Right lobe of liver (tissue), 4 donors: ENCODE data around the gene THOC3.

Experiments used
- POLR2A ChIP-seq: fragments of 450-650 bp; IDR thresholded peaks from one replicate; pipeline ENCODE4 v1.6.1; 2017; ENCODE audit warnings: antibody characterized with exemption, mild to moderate bottlenecking
- TF ChIP-seq, protein P1 (sequence below), 4 donors: fragments of 200-600 bp in 3 of 4; fragments of 450-650 bp in 1 of 4; IDR thresholded peaks; one replicate each; pipeline versions ENCODE4 v1.5.1 to v1.8.0; 2016 to 2022; ENCODE audit warnings: antibody characterized with exemption in 4 of 4, mild to moderate bottlenecking in 2 of 4
- donor health status: DM: no; HTN: no; CAD: no.
- donor health status: DM: no; HTN: no; CAD: no.
- donor health status: DM: no; HTN: yes; CAD: no.

DNA sequence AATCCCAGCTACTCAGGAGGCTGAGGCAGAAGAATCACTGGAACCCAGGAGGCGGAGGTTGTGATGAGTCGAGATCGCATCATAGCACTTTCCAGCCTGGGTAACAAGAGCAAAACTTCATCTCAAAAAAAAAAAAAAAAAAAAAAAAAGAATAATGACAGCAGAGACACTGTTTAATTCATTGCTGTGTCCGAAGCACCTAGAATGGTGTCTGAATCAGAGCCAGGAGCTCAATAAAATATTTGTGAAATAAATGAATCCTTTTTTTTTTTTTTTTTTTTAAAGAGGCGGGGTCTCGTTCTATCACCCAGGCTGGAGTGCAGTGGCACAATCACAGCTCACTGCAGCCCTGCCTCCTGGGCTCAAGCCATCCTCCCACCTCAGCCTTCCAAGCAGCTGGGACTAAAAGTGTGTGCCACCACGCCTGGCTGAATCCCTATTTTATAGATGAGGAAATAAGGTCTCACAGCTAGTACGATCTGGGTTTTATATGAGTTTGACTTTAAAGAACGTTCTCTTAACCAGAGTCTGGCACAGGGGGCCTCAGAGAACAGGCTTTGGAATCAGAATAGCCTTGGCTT lies 47.8 kb downstream of the THOC3 start:
- TF ChIP-seq, protein P1, sequence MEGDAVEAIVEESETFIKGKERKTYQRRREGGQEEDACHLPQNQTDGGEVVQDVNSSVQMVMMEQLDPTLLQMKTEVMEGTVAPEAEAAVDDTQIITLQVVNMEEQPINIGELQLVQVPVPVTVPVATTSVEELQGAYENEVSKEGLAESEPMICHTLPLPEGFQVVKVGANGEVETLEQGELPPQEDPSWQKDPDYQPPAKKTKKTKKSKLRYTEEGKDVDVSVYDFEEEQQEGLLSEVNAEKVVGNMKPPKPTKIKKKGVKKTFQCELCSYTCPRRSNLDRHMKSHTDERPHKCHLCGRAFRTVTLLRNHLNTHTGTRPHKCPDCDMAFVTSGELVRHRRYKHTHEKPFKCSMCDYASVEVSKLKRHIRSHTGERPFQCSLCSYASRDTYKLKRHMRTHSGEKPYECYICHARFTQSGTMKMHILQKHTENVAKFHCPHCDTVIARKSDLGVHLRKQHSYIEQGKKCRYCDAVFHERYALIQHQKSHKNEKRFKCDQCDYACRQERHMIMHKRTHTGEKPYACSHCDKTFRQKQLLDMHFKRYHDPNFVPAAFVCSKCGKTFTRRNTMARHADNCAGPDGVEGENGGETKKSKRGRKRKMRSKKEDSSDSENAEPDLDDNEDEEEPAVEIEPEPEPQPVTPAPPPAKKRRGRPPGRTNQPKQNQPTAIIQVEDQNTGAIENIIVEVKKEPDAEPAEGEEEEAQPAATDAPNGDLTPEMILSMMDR (IDR thresholded peaks at IDR 0.05): no peak
- no peak for TF ChIP-seq POLR2A
